ENCODE measurements around the gene KRT8. TPM values are rescaled to one million over a fixed set of nuclear protein-coding genes. Genes with fewer than 3 reads are reported as not detected.

KRT8 gene
- total RNA-seq, 1 donor from 2014 or later: 0.23 TPM

- intact Hi-C loops (cut with micrococcal nuclease): no loop called here
- H3K27me3 Mint-ChIP-seq (ENCODE audit: insufficient read depth): peaks cover 14% of the 10 kb centered on the region
Observed at GRCh38 chr12:52944683-52945388, 40.0 kb upstream of the KRT8 start.

GRCh38 chr12:52942901-52943181 lies 38.0 kb upstream of the KRT8 start:
- no peaks in the 10 kb centered on the region for H3K36me3 Mint-ChIP-seq (ENCODE audit: low read depth)
- no peak overlapping the region for H3K27ac Mint-ChIP-seq
- no peak overlapping the region for H3K4me3 Mint-ChIP-seq
- no peak for DNase-seq (ENCODE audit: low spot score)
- no peaks in the 10 kb centered on the region for H3K4me1 Mint-ChIP-seq (ENCODE audit: low read depth)
- H3K9me3 Mint-ChIP-seq: no peaks in the 10 kb centered on the region
- H3K27me3 Mint-ChIP-seq (ENCODE audit: insufficient read depth): peaks cover 9% of the 10 kb centered on the region
- intact Hi-C loops (cut with micrococcal nuclease): no loop called here

More at GRCh38 chr12:52944683-52945388, 40.0 kb upstream of the KRT8 start:
- no peaks in the 10 kb centered on the region for H3K4me1 Mint-ChIP-seq (ENCODE audit: low read depth)
- H3K27ac Mint-ChIP-seq: no peak overlapping the region
- H3K4me3 Mint-ChIP-seq: no peak overlapping the region
- no peaks in the 10 kb centered on the region for H3K9me3 Mint-ChIP-seq
- H3K36me3 Mint-ChIP-seq (ENCODE audit: low read depth): no peaks in the 10 kb centered on the region
- no peak for DNase-seq (ENCODE audit: low spot score)

GRCh38 chr12:52942066-52942900 lies 37.4 kb upstream of the KRT8 start:
- intact Hi-C loops (cut with micrococcal nuclease): no loop called here
- H3K27ac Mint-ChIP-seq: no peak overlapping the region
- H3K27me3 Mint-ChIP-seq (ENCODE audit: insufficient read depth): peaks cover 8% of the 10 kb centered on the region
- H3K9me3 Mint-ChIP-seq: no peaks in the 10 kb centered on the region
- no peaks in the 10 kb centered on the region for H3K36me3 Mint-ChIP-seq (ENCODE audit: low read depth)
- no peaks in the 10 kb centered on the region for H3K4me1 Mint-ChIP-seq (ENCODE audit: low read depth)
- H3K4me3 Mint-ChIP-seq: no peak overlapping the region
- no peak for DNase-seq (ENCODE audit: low spot score)

GRCh38 chr12:52929538-52929937 lies 24.7 kb upstream of the KRT8 start:
- Mint-ChIP-seq H3K4me3 (no peak overlapping the region), H3K4me1 (ENCODE audit: low read depth) (no peaks in the 10 kb centered on the region), H3K36me3 (ENCODE audit: low read depth) (no peaks in the 10 kb centered on the region), H3K9me3 (no peaks in the 10 kb centered on the region), H3K27me3 (ENCODE audit: insufficient read depth) (peaks cover 4% of the 10 kb centered on the region), H3K27ac (no peak overlapping the region)
- intact Hi-C loops (cut with micrococcal nuclease): no loop called here
- no peak for DNase-seq (ENCODE audit: low spot score)

- H3K4me3 Mint-ChIP-seq: no peak overlapping the region
- no peak overlapping the region for H3K27ac Mint-ChIP-seq
- H3K4me1 Mint-ChIP-seq (ENCODE audit: low read depth): no peaks in the 10 kb centered on the region
- H3K36me3 Mint-ChIP-seq (ENCODE audit: low read depth): no peaks in the 10 kb centered on the region
- intact Hi-C loops (cut with micrococcal nuclease): no loop called here
- peaks cover 4% of the 10 kb centered on the region for H3K27me3 Mint-ChIP-seq (ENCODE audit: insufficient read depth)
- no peaks in the 10 kb centered on the region for H3K9me3 Mint-ChIP-seq
- DNase-seq (ENCODE audit: low spot score): no peak
Observed at GRCh38 chr12:52927964-52928363, 23.1 kb upstream of the KRT8 start.

GRCh38 chr12:52926596-52927234 lies 21.8 kb upstream of the KRT8 start:
- intact Hi-C loops (cut with micrococcal nuclease): no loop called here
- Mint-ChIP-seq H3K36me3 (ENCODE audit: low read depth) (no peaks in the 10 kb centered on the region), H3K27me3 (ENCODE audit: insufficient read depth) (peaks cover 6% of the 10 kb centered on the region), H3K9me3 (no peaks in the 10 kb centered on the region), H3K27ac (no peak overlapping the region), H3K4me1 (ENCODE audit: low read depth) (no peaks in the 10 kb centered on the region), H3K4me3 (no peak overlapping the region)
- DNase-seq (ENCODE audit: low spot score): no peak

- Mint-ChIP-seq H3K9me3 (no peaks in the 10 kb centered on the region), H3K4me1 (ENCODE audit: low read depth) (no peaks in the 10 kb centered on the region), H3K27me3 (ENCODE audit: insufficient read depth) (peaks cover 6% of the 10 kb centered on the region), H3K36me3 (ENCODE audit: low read depth) (no peaks in the 10 kb centered on the region), H3K27ac (no peak overlapping the region), H3K4me3 (no peak overlapping the region)
- DNase-seq (ENCODE audit: low spot score): no peak
- intact Hi-C loops (cut with micrococcal nuclease): no loop called here
Observed at GRCh38 chr12:52925717-52926595, 21.1 kb upstream of the KRT8 start.

GRCh38 chr12:52924764-52925716 lies 20.2 kb upstream of the KRT8 start:
- Mint-ChIP-seq H3K9me3 (no peaks in the 10 kb centered on the region), H3K4me1 (ENCODE audit: low read depth) (no peaks in the 10 kb centered on the region), H3K36me3 (ENCODE audit: low read depth) (no peaks in the 10 kb centered on the region), H3K4me3 (no peak overlapping the region), H3K27ac (no peak overlapping the region), H3K27me3 (ENCODE audit: insufficient read depth) (peaks cover 6% of the 10 kb centered on the region)
- intact Hi-C loops (cut with micrococcal nuclease): no loop called here
- no peak for DNase-seq (ENCODE audit: low spot score)

- no peak overlapping the region for H3K27ac Mint-ChIP-seq
- H3K36me3 Mint-ChIP-seq (ENCODE audit: low read depth): no peaks in the 10 kb centered on the region
- no peak for DNase-seq (ENCODE audit: low spot score)
- no peak overlapping the region for H3K4me3 Mint-ChIP-seq
- H3K4me1 Mint-ChIP-seq (ENCODE audit: low read depth): no peaks in the 10 kb centered on the region
- H3K27me3 Mint-ChIP-seq (ENCODE audit: insufficient read depth): peaks cover 2% of the 10 kb centered on the region
- H3K9me3 Mint-ChIP-seq: no peaks in the 10 kb centered on the region
- intact Hi-C loops (cut with micrococcal nuclease): no loop called here
Observed at GRCh38 chr12:52921488-52922165, 16.8 kb upstream of the KRT8 start.

- Mint-ChIP-seq H3K9me3 (no peaks in the 10 kb centered on the region), H3K4me3 (no peak overlapping the region), H3K27ac (no peak overlapping the region), H3K4me1 (ENCODE audit: low read depth) (no peaks in the 10 kb centered on the region), H3K36me3 (ENCODE audit: low read depth) (no peaks in the 10 kb centered on the region), H3K27me3 (ENCODE audit: insufficient read depth) (peaks cover 2% of the 10 kb centered on the region)
- no peak for DNase-seq (ENCODE audit: low spot score)
- intact Hi-C loops (cut with micrococcal nuclease): no loop called here
Observed at GRCh38 chr12:52920937-52921336, 16.1 kb upstream of the KRT8 start.

GRCh38 chr12:52918784-52919183 lies 13.9 kb upstream of the KRT8 start:
- no peaks in the 10 kb centered on the region for H3K4me1 Mint-ChIP-seq (ENCODE audit: low read depth)
- no peak overlapping the region for H3K27ac Mint-ChIP-seq
- DNase-seq (ENCODE audit: low spot score): no peak
- intact Hi-C loops (cut with micrococcal nuclease): no loop called here
- H3K4me3 Mint-ChIP-seq: no peak overlapping the region
- H3K36me3 Mint-ChIP-seq (ENCODE audit: low read depth): no peaks in the 10 kb centered on the region
- H3K27me3 Mint-ChIP-seq (ENCODE audit: insufficient read depth): peaks cover 2% of the 10 kb centered on the region
- no peaks in the 10 kb centered on the region for H3K9me3 Mint-ChIP-seq
